Ishikawa (cell line): ENCODE measurements around the gene FLAD1.

Source experiments
- CEBPB ChIP-seq: IDR thresholded peaks from 2 replicates; pipeline ENCODE4 v1.6.1; 2012
- EP300 ChIP-seq: IDR thresholded peaks from 2 replicates; pipeline ENCODE4 v1.6.1; 2012; ENCODE audit warnings: borderline replicate concordance
- MAX ChIP-seq: IDR thresholded peaks from 2 replicates; pipeline ENCODE4 v1.6.1; 2012
- NFIC ChIP-seq: IDR thresholded peaks from 2 replicates; pipeline ENCODE4 v1.6.1; 2012
- RAD21 ChIP-seq: IDR thresholded peaks from 2 replicates; pipeline ENCODE4 v1.6.1; 2012; ENCODE audit warnings: low read depth
- TAF1 ChIP-seq: IDR thresholded peaks from 2 replicates; pipeline ENCODE4 v1.6.1; 2012; ENCODE audit warnings: low read depth, mild to moderate bottlenecking
- TCF12 ChIP-seq: IDR thresholded peaks from 2 replicates; pipeline ENCODE4 v1.6.1; 2012; ENCODE audit warnings: low read depth
- YY1 ChIP-seq: IDR thresholded peaks from 2 replicates; pipeline ENCODE4 v1.6.1; 2012; ENCODE audit warnings: low read depth
- ZBTB7A ChIP-seq: IDR thresholded peaks from 2 replicates; pipeline ENCODE4 v1.6.1; 2012; ENCODE audit warnings: low read depth
- TF ChIP-seq, protein P1 (sequence below): IDR thresholded peaks from 2 replicates; pipeline ENCODE4 v1.6.1; 2012; ENCODE audit warnings: low read depth, mild to moderate bottlenecking

DNA sequence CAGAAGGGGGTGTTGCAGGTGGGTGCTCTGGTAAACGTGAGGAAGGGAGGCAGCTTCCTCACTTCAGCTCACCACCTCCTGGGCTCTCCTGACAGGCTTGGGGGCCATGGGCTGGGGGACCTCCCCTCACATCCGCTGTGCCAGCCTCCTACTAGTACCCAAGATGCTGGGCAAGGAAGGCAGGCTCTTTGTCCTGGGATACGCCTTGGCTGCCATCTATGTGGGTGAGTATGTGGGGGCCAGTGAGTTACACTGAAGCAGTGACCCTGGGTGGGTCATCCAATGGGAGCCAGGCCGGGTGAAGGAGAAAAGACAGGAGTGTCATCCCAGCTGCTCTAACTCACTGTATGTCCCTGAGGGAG lies 56.1 kb downstream of the FLAD1 start:
- TF ChIP-seq CEBPB: no peak
- TF ChIP-seq ZBTB7A: no peak
- TF ChIP-seq, protein P1, sequence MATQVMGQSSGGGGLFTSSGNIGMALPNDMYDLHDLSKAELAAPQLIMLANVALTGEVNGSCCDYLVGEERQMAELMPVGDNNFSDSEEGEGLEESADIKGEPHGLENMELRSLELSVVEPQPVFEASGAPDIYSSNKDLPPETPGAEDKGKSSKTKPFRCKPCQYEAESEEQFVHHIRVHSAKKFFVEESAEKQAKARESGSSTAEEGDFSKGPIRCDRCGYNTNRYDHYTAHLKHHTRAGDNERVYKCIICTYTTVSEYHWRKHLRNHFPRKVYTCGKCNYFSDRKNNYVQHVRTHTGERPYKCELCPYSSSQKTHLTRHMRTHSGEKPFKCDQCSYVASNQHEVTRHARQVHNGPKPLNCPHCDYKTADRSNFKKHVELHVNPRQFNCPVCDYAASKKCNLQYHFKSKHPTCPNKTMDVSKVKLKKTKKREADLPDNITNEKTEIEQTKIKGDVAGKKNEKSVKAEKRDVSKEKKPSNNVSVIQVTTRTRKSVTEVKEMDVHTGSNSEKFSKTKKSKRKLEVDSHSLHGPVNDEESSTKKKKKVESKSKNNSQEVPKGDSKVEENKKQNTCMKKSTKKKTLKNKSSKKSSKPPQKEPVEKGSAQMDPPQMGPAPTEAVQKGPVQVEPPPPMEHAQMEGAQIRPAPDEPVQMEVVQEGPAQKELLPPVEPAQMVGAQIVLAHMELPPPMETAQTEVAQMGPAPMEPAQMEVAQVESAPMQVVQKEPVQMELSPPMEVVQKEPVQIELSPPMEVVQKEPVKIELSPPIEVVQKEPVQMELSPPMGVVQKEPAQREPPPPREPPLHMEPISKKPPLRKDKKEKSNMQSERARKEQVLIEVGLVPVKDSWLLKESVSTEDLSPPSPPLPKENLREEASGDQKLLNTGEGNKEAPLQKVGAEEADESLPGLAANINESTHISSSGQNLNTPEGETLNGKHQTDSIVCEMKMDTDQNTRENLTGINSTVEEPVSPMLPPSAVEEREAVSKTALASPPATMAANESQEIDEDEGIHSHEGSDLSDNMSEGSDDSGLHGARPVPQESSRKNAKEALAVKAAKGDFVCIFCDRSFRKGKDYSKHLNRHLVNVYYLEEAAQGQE: no peak
- TF ChIP-seq TAF1: no peak
- TF ChIP-seq MAX: no peak
- TF ChIP-seq RAD21: no peak
- no peak for TF ChIP-seq YY1
- no peak for TF ChIP-seq TCF12
- TF ChIP-seq EP300: no peak
- TF ChIP-seq NFIC: no peak
